ENCODE measurements around the gene PLAGL1.

GRCh38 chr6:144036835-144037195 is 28.8 kb upstream of the PLAGL1 start:
- TF ChIP-seq CTCF (IDR thresholded peaks at IDR 0.05; ENCODE audit: insufficient read depth, low read depth, low read length) (no peak), EZH2 (IDR thresholded peaks at IDR 0.05; ENCODE audit: insufficient read depth, low read length) (no peak)

Measured in astrocyte (in vitro differentiated cells and primary cell).